HepG2 (cell line): ENCODE measurements around the gene MYO5B. TPM values are rescaled to one million over a fixed set of nuclear protein-coding genes. Genes with fewer than 3 reads are reported as not detected.

Experiments
- ATAC-seq: fragments of 200-7000 bp; cut with Tn5 transposase; 3 replicates; pipeline ENCODE4 v1.9.1; 2020; ENCODE audit warnings: mild to moderate bottlenecking, moderate library complexity
- BruUV-seq: library from RNA; stranded (reverse); fragments of 400-500 nt; replicated peaks from 2 replicates; lab custom pipeline; 2021; lab: Mats Ljungman, UMichigan
- CTCF ChIA-PET: fragments of 300-600 bp; formaldehyde crosslinking; extraction: SDS; loops from one replicate; lab custom pipeline; 2021; ENCODE audit warnings: low total read pairs, inconsistent platforms, low intra/inter-chr PET ratio; lab: Yijun Ruan, JAX
- POLR2A ChIA-PET: fragments of 350-600 bp; sonication (Branson Sonifier 250); formaldehyde crosslinking; loops from one replicate; lab custom pipeline; 2020; ENCODE audit warnings: antibody characterized with exemption, inconsistent platforms; lab: Yijun Ruan, JAX
- DNase-seq: peaks from one replicate; pipeline ENCODE4 v3.0.0-alpha.2; 2015; ENCODE audit warnings: low spot score
- FAIRE-seq: peaks from 3 replicates; lab custom pipeline; 2011; peaks lifted over from hg19 to GRCh38; lab: Jason Lieb, UNC
- H2AFZ ChIP-seq: one replicate; pipeline ENCODE4 v1.6.1; 2011; ENCODE audit warnings: low read length, inconsistent platforms
- H3K27ac ChIP-seq: fragments of 300-600 bp; 3 replicates; pipeline ENCODE4 v1.8.0; 2011; ENCODE audit warnings: mixed run types, mild to moderate bottlenecking, mixed read lengths, low read length, inconsistent platforms; ENCODE audit not compliant: insufficient read depth; ENCODE audit errors: extremely low read length
- H3K27me3 ChIP-seq, 2 experiments: fragments of 200-600 bp in 1 of 2; 2 replicates in 1 of 2; 3 replicates in 1 of 2; pipeline versions ENCODE4 v1.6.0 to v1.8.0; 2011; ENCODE audit warnings: low read length in 2 of 2, mild to moderate bottlenecking in 2 of 2, moderate library complexity in 2 of 2, inconsistent platforms in 1 of 2; ENCODE audit not compliant: insufficient read depth in 2 of 2, control insufficient read depth in 1 of 2
- H3K36me3 ChIP-seq, 2 experiments: fragments of 200-600 bp in 1 of 2; replicated peaks in 1 of 2; 2 replicates in 1 of 2; 3 replicates in 1 of 2; pipeline versions ENCODE4 v1.5.1 to v1.8.0; 2011; ENCODE audit warnings: low read length in 2 of 2, inconsistent platforms in 1 of 2; ENCODE audit not compliant: insufficient read depth in 2 of 2, control insufficient read depth in 1 of 2
- H3K4me1 ChIP-seq: 2 replicates; pipeline ENCODE4 v1.5.1; 2012; ENCODE audit warnings: low read length, inconsistent platforms; ENCODE audit not compliant: insufficient read depth
- H3K4me2 ChIP-seq: 2 replicates; pipeline ENCODE4 v1.6.0; 2011; ENCODE audit warnings: low read depth, low read length, inconsistent platforms
- H3K4me3 ChIP-seq, 3 experiments: fragments of 200-600 bp in 1 of 3; sonication (generic), shearing (Covaris generic) in 1 of 3; replicated peaks in 1 of 3; 2 replicates each; pipeline ENCODE4 v1.5.1; 2011 to 2016; ENCODE audit warnings: low read length in 3 of 3, inconsistent platforms in 2 of 3, low read depth in 2 of 3, mild to moderate bottlenecking in 2 of 3, control low read depth in 1 of 3, mixed read lengths in 1 of 3; ENCODE audit not compliant: insufficient read depth in 1 of 3
- H3K79me2 ChIP-seq: one replicate; pipeline ENCODE4 v1.6.1; 2011; ENCODE audit warnings: low read length, inconsistent platforms; ENCODE audit not compliant: insufficient read depth
- H3K9ac ChIP-seq: 2 replicates; pipeline ENCODE4 v1.6.0; 2011; ENCODE audit warnings: mild to moderate bottlenecking, low read depth, low read length, inconsistent platforms; ENCODE audit not compliant: insufficient read depth
- H3K9me3 ChIP-seq: 2 replicates; pipeline ENCODE4 v1.5.1; 2012; ENCODE audit warnings: mild to moderate bottlenecking, low read length
- H4K20me1 ChIP-seq: 2 replicates; pipeline ENCODE4 v1.6.0; 2011; ENCODE audit warnings: inconsistent platforms, mild to moderate bottlenecking, low read length, moderate library complexity; ENCODE audit not compliant: insufficient read depth
- AHR ChIP-seq: IDR thresholded peaks from 2 replicates; pipeline ENCODE4 v1.6.1; 2018; ENCODE audit warnings: missing genetic modification reagents, missing compliant biosample characterization
- ATAD3A ChIP-seq: sonication (generic); formaldehyde crosslinking; IDR thresholded peaks from 2 replicates; pipeline ENCODE4 v1.4.0; 2020; ENCODE audit warnings: missing genetic modification reagents
- BHLHE40 ChIP-seq: IDR thresholded peaks from 2 replicates; pipeline ENCODE4 v1.6.1; 2011; ENCODE audit warnings: low read length, improper control_type of control experiment
- FOXJ3 ChIP-seq: sonication (generic); formaldehyde crosslinking; IDR thresholded peaks from 2 replicates; pipeline ENCODE4 v1.4.0; 2020; ENCODE audit warnings: missing genetic modification reagents, mild to moderate bottlenecking, borderline replicate concordance
- GABPA ChIP-seq, 2 experiments: IDR thresholded peaks; 2 replicates each; pipeline ENCODE4 v1.6.1; 2011 to 2016; ENCODE audit warnings: low read depth in 2 of 2, low read length in 1 of 2, missing biosample characterization in 1 of 2, missing genetic modification characterization in 1 of 2
- GTF2F1 ChIP-seq: fragments of 150-350 bp; IDR thresholded peaks from 2 replicates; pipeline ENCODE4 v1.6.1; 2014; ENCODE audit warnings: low read length
- HMG20B ChIP-seq: conservative IDR thresholded peaks from 2 replicates; pipeline ENCODE4 v1.6.1; 2016; ENCODE audit warnings: missing genetic modification reagents, missing compliant biosample characterization
- SMARCC2 ChIP-seq: fragments of 450-650 bp; IDR thresholded peaks from 2 replicates; pipeline ENCODE4 v1.6.1; 2017; ENCODE audit warnings: antibody characterized with exemption, mild to moderate bottlenecking
- TARDBP ChIP-seq: sonication (generic); formaldehyde crosslinking; IDR thresholded peaks from 2 replicates; pipeline ENCODE4 v1.8.0; 2022; ENCODE audit warnings: mild to moderate bottlenecking, missing genetic modification reagents
- TFE3 ChIP-seq: IDR thresholded peaks from 2 replicates; pipeline ENCODE4 v1.6.1; 2016
- ZFP37 ChIP-seq: sonication (generic); formaldehyde crosslinking; IDR thresholded peaks from 2 replicates; pipeline ENCODE4 v1.4.0; 2020; ENCODE audit warnings: missing genetic modification reagents, borderline replicate concordance
- ZKSCAN5 ChIP-seq: sonication (generic); formaldehyde crosslinking; IDR thresholded peaks from 2 replicates; pipeline ENCODE4 v1.5.1; 2020; ENCODE audit warnings: mild to moderate bottlenecking, missing genetic modification reagents
- ZNF256 ChIP-seq: sonication (generic); formaldehyde crosslinking; conservative IDR thresholded peaks from 2 replicates; pipeline ENCODE4 v1.4.0; 2020; ENCODE audit warnings: missing genetic modification reagents
- ZNF484 ChIP-seq: sonication (generic); formaldehyde crosslinking; IDR thresholded peaks from 2 replicates; pipeline ENCODE4 v1.5.1; 2020; ENCODE audit warnings: mild to moderate bottlenecking, low read depth, missing genetic modification reagents, borderline replicate concordance
- ZNF510 ChIP-seq: sonication (generic); formaldehyde crosslinking; IDR thresholded peaks from 2 replicates; pipeline ENCODE4 v1.4.0; 2020; ENCODE audit warnings: low read depth, mild to moderate bottlenecking, missing genetic modification reagents
- ZNF576 ChIP-seq: sonication (generic); formaldehyde crosslinking; IDR thresholded peaks from 2 replicates; pipeline ENCODE4 v1.4.0; 2020; ENCODE audit warnings: mild to moderate bottlenecking, missing genetic modification reagents
- ZNF605 ChIP-seq: sonication (generic); formaldehyde crosslinking; IDR thresholded peaks from 2 replicates; pipeline ENCODE4 v1.8.0; 2022; ENCODE audit warnings: mild to moderate bottlenecking, missing genetic modification reagents
- ZNF776 ChIP-seq: sonication (generic); formaldehyde crosslinking; IDR thresholded peaks from 2 replicates; pipeline ENCODE4 v1.4.0; 2020; ENCODE audit warnings: mild to moderate bottlenecking, missing genetic modification reagents
- ZNF83 ChIP-seq: sonication (generic); formaldehyde crosslinking; IDR thresholded peaks from 2 replicates; pipeline ENCODE4 v1.4.0; 2020; ENCODE audit warnings: missing genetic modification reagents, mild to moderate bottlenecking, borderline replicate concordance
- ZNF883 ChIP-seq: sonication (generic); formaldehyde crosslinking; IDR thresholded peaks from 2 replicates; pipeline ENCODE4 v1.5.1; 2020; ENCODE audit warnings: mild to moderate bottlenecking, missing genetic modification reagents; ENCODE audit errors: not compliant biosample characterization
- WGBS: methylation state at CpG from one replicate; pipeline ENCODE4 v1.1.6; 2017; ENCODE audit warnings: low lambda C conversion rate; 5-methylcytosine and 5-hydroxymethylcytosine counted together
- in situ Hi-C: cut with HindIII; loops from 2 replicates; pipeline ENCODE4 v1.10.0; 2017; ENCODE audit warnings: low pct_unique_long_range_greater_than_20kb; ENCODE audit not compliant: extremely low pct_ligation_motif_present
- intact Hi-C: fragments of 100-400 bp; cut with micrococcal nuclease; formaldehyde crosslinking; loops from one replicate; pipeline ENCODE4 v1.10.0; 2022; ENCODE audit not compliant: unreplicated experiment
- polyA plus RNA-seq, 8 experiments: library from polyadenylated mRNA; depleted of rRNA in 3 of 8; stranded (reverse) in 7 of 8; unstranded in 1 of 8; fragments of >200 nt; fragmentation: Illumina TruSeq in 4 of 8; extraction: Trizol in 4 of 8; gene quantifications; 2 replicates each; pipeline versions ENCODE4 v1.2.1 to v1.2.3, GENCODE V29; 2011 to 2016; ENCODE audit warnings: low read depth in 4 of 8, missing spikeins in 1 of 8, mixed read lengths in 1 of 8; ENCODE audit not compliant: insufficient read depth in 1 of 8
- total RNA-seq, 5 experiments: library from RNA; depleted of rRNA; stranded (reverse); fragments of >200 nt; fragmentation: Illumina TruSeq; extraction: Trizol; gene quantifications; 2 replicates each; pipeline ENCODE4 v1.2.3, GENCODE V29; 2016; ENCODE audit warnings: low read depth in 1 of 5

The MYO5B gene
- total and polyA plus RNA-seq, 2 of the 13 experiments (the other 11 are each of a cell fraction or from before 2014, with no cell fraction given) = 13.1 to 24.0 TPM

- in situ Hi-C loops (no loop called here), intact Hi-C loops (no loop called here)
- Histone ChIP-seq H3K79me2 (no peaks in the 10 kb centered on the region), H3K4me2 (no peak overlapping the region), H3K27me3 (no peaks in the 10 kb centered on the region), H3K9ac (no peak overlapping the region), H4K20me1 (no peaks in the 10 kb centered on the region), H3K36me3 (no peaks in the 10 kb centered on the region), H3K4me1 (no peaks in the 10 kb centered on the region), H3K4me3 (no peak overlapping the region), H3K9me3 (no peaks in the 10 kb centered on the region), H2AFZ (no peak overlapping the region), H3K27ac (no peak overlapping the region)
- WGBS = 87% methylated on average over 4 of the region's 4 CpGs
- FAIRE-seq = no peak
- BruUV-seq = no TSS peak
- ChIA-PET POLR2A (no interaction called here), CTCF (no interaction called here)
- no peak for ATAC-seq
- TF ChIP-seq ZNF83 (CRISPR knock-in tag) (no peak), ZNF776 (no peak), ZNF484 (CRISPR knock-in tag) (no peak), HMG20B (CRISPR knock-in tag) (no peak), AHR (CRISPR knock-in tag) (no peak), ZNF256 (no peak), ZKSCAN5 (CRISPR knock-in tag) (no peak), GTF2F1 (no peak), TFE3 (CRISPR knock-in tag) (no peak), ZNF576 (CRISPR knock-in tag) (no peak), GABPA (IDR thresholded peaks at IDR 0.05; ENCODE audit: low read depth, low read length) (no peak), GABPA (CRISPR knock-in tag; IDR thresholded peaks at IDR 0.05; ENCODE audit: low read depth) (no peak), ZNF510 (CRISPR knock-in tag) (no peak), ZFP37 (CRISPR knock-in tag) (no peak), FOXJ3 (CRISPR knock-in tag) (no peak), TARDBP (CRISPR knock-in tag) (no peak), SMARCC2 (no peak), ATAD3A (CRISPR knock-in tag) (no peak), BHLHE40 (no peak), ZNF605 (CRISPR knock-in tag) (no peak), ZNF883 (CRISPR knock-in tag) (no peak)
- DNase-seq = no peak
Measured at GRCh38 chr18:50045126-50045525, 149.8 kb downstream of the MYO5B start.
